Fibroblast of mammary gland (primary cell): ENCODE measurements around the gene LYZL2.
"Not testable (repeated sequence)": the region's sequence is repeated elsewhere in the genome, so short reads cannot be mapped to it uniquely, and the experiment has no call there.

Source experiments
- DNase-seq: peaks from one replicate; pipeline ENCODE4 v3.0.0-alpha.2; 2010; ENCODE audit warnings: low read depth
- H3K4me3 ChIP-seq: 2 replicates; pipeline ENCODE4 v1.5.1; 2011; ENCODE audit warnings: low read depth, mild to moderate bottlenecking, low read length, moderate library complexity; ENCODE audit not compliant: control insufficient read depth
- CTCF ChIP-seq: conservative IDR thresholded peaks from 2 replicates; pipeline ENCODE4 v1.5.1; 2011; ENCODE audit warnings: low read depth, low read length, inconsistent platforms; ENCODE audit not compliant: control insufficient read depth, insufficient read depth

The LYZL2 gene

GRCh38 chr10:30600005-30600404 is 29.5 kb downstream of the LYZL2 start:
- peak; percentile 25 for DNase-seq
- H3K4me3 ChIP-seq: no peak overlapping the region
- TF ChIP-seq CTCF: no peak

- TF ChIP-seq CTCF: no peak
- no peak overlapping the region for H3K4me3 ChIP-seq
- DNase-seq: no peak
Measured at GRCh38 chr10:30598105-30598776, 31.3 kb downstream of the LYZL2 start.

- DNase-seq, H3K4me3 ChIP-seq: not testable (repeated sequence)
Measured at GRCh38 chr10:30597433-30597824, 32.1 kb downstream of the LYZL2 start.

- not testable (repeated sequence) for DNase-seq, H3K4me3 ChIP-seq
Measured at GRCh38 chr10:30596493-30597432, 32.8 kb downstream of the LYZL2 start.

GRCh38 chr10:30596013-30596412 is 33.5 kb downstream of the LYZL2 start:
- DNase-seq: no peak
- no peak overlapping the region for H3K4me3 ChIP-seq

GRCh38 chr10:30594077-30594476 is 35.5 kb downstream of the LYZL2 start:
- no peak overlapping the region for H3K4me3 ChIP-seq
- TF ChIP-seq CTCF: no peak
- no peak for DNase-seq

More at GRCh38 chr10:30596013-30596412, 33.5 kb downstream of the LYZL2 start:
- TF ChIP-seq CTCF: no peak

- not testable (repeated sequence) for DNase-seq, H3K4me3 ChIP-seq
Measured at GRCh38 chr10:30592770-30593169, 36.8 kb downstream of the LYZL2 start.

GRCh38 chr10:30591249-30591670 is 38.3 kb downstream of the LYZL2 start:
- no peak overlapping the region for H3K4me3 ChIP-seq
- peak; percentile 55 for DNase-seq
- TF ChIP-seq CTCF: peak; percentile 78
